Measurements from ENCODE around the gene TEX53. TPM values are rescaled to one million over a fixed set of nuclear protein-coding genes. Genes with fewer than 3 reads are reported as not detected.

The TEX53 gene
- total RNA-seq, 1 donor from 2014 or later: not detected

DNA sequence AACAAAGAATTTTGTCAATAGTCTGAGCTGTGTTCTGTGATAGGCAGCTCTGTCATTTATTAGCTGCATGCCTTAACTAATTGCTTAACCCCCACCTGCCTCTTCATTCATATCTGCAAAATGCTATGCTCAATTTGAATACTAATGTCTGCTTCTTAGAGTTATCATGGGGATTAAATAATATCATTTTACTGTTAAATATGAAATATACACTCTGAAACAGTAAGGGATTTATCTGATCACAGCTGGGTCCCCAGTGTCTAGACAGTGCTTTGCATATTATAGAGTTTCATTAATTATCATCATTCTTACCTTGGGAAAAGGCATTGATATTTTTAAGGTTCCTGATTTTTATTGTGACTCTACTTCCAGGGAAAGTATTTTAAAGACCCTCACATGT, 12.4 kb upstream of the TEX53 start:
- H3K9me3 ChIP-seq (ENCODE audit: control insufficient read depth in 3 of 3, low read length in 3 of 3): no peaks in the 10 kb centered on the region
- no peaks in the 10 kb centered on the region for H3K4me1 ChIP-seq (ENCODE audit: control insufficient read depth in 3 of 3, insufficient read depth in 3 of 3, low read length in 3 of 3)
- H3K36me3 ChIP-seq (ENCODE audit: control insufficient read depth in 3 of 3, insufficient read depth in 3 of 3, low read length in 3 of 3): no peaks in the 10 kb centered on the region
- no peak overlapping the region for H3K27ac ChIP-seq (ENCODE audit: low read depth, low read length)
- H3K4me3 ChIP-seq (ENCODE audit: low read length in 3 of 3): no peak overlapping the region
- H3K27me3 ChIP-seq (ENCODE audit: control insufficient read depth in 3 of 3, insufficient read depth in 3 of 3, low read length in 3 of 3): peaks cover 0 to 6% (median 3%) of the 10 kb centered on the region in 3 donors
- H3K9ac ChIP-seq (ENCODE audit: low read depth in 1 of 3, low read length in 3 of 3): no peak overlapping the region

DNA sequence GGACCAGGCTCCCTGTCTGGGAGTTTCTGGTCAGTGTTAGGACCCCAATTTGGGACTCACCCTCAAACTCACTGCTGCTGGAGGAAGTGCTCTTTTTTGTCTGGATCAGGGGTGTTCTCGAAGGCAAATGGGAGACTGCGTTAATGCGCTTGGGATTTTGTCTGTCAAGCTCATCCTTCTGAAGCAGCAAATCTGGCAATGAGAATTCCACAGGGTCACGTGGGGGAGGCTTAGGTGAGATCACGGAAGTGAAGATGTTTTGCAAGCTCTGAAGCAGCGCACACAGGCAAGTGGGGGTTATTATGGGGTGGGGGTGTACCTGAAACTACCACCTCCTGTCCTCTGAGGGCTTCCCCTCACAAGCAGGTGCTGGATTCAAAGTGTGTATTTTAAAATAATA, 10.5 kb upstream of the TEX53 start:
- Histone ChIP-seq H3K4me3 (ENCODE audit: low read length in 3 of 3) (no peak overlapping the region), H3K9ac (ENCODE audit: low read depth in 1 of 3, low read length in 3 of 3) (no peak overlapping the region), H3K27me3 (ENCODE audit: control insufficient read depth in 3 of 3, insufficient read depth in 3 of 3, low read length in 3 of 3) (peaks cover 0 to 6% (median 4%) of the 10 kb centered on the region in 3 donors), H3K9me3 (ENCODE audit: control insufficient read depth in 3 of 3, low read length in 3 of 3) (no peaks in the 10 kb centered on the region), H3K4me1 (ENCODE audit: control insufficient read depth in 3 of 3, insufficient read depth in 3 of 3, low read length in 3 of 3) (no peaks in the 10 kb centered on the region), H3K27ac (ENCODE audit: low read depth, low read length) (no peak overlapping the region), H3K36me3 (ENCODE audit: control insufficient read depth in 3 of 3, insufficient read depth in 3 of 3, low read length in 3 of 3) (no peaks in the 10 kb centered on the region)

DNA sequence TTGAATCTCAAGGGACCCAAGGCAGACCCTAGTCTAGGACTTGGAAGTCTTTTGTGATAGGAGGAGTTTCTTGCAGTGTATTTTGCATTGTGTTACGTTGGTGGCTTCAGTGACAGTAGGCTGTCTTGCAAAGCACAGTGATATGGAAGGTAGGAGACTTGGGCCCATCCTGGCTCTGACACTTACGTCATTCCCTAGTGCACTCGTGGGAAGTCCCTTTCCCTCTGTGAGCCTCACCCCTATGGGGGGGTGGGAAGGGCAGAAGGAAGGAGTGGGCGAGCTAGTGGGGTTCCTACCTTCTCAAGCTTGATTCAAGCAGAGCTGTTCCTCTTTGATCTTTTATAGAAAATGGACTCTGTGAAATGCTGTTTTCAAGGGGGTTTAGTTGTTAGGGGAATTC, 9.2 kb upstream of the TEX53 start:
- no peaks in the 10 kb centered on the region for H3K36me3 ChIP-seq (ENCODE audit: control insufficient read depth in 3 of 3, insufficient read depth in 3 of 3, low read length in 3 of 3)
- no peak overlapping the region for H3K9ac ChIP-seq (ENCODE audit: low read depth in 1 of 3, low read length in 3 of 3)
- H3K27ac ChIP-seq (ENCODE audit: low read depth, low read length): no peak overlapping the region
- peaks cover 0 to 15% (median 8%) of the 10 kb centered on the region in 3 donors for H3K27me3 ChIP-seq (ENCODE audit: control insufficient read depth in 3 of 3, insufficient read depth in 3 of 3, low read length in 3 of 3)
- no peaks in the 10 kb centered on the region for H3K4me1 ChIP-seq (ENCODE audit: control insufficient read depth in 3 of 3, insufficient read depth in 3 of 3, low read length in 3 of 3)
- H3K9me3 ChIP-seq (ENCODE audit: control insufficient read depth in 3 of 3, low read length in 3 of 3): no peaks in the 10 kb centered on the region
- H3K4me3 ChIP-seq (ENCODE audit: low read length in 3 of 3): no peak overlapping the region

DNA sequence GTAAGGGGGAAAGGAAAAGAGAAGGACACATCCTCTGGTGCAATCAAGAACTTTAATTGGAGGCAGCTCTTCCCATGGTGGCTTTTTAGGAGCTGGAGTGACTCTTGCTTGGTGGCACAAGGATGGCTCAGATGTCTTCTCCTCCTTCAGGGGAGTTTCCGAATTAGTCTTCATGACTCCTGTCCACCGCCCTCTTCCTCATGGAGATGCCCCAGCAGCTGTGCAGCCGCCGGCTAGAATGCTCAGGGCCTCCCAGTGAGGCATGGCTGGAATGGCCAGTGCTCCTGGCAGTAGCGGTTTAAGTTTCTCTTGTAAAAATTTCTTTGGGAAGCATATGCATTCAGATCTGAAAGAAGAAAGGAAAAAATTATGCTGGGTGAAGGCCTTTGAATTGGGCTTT, 8.8 kb upstream of the TEX53 start:
- no peak overlapping the region for H3K9ac ChIP-seq (ENCODE audit: low read depth in 1 of 3, low read length in 3 of 3)
- no peak overlapping the region for H3K27ac ChIP-seq (ENCODE audit: low read depth, low read length)
- H3K4me1 ChIP-seq (ENCODE audit: control insufficient read depth in 3 of 3, insufficient read depth in 3 of 3, low read length in 3 of 3): no peaks in the 10 kb centered on the region
- peaks cover 0 to 15% (median 8%) of the 10 kb centered on the region in 3 donors for H3K27me3 ChIP-seq (ENCODE audit: control insufficient read depth in 3 of 3, insufficient read depth in 3 of 3, low read length in 3 of 3)
- H3K4me3 ChIP-seq (ENCODE audit: low read length in 3 of 3): no peak overlapping the region
- H3K36me3 ChIP-seq (ENCODE audit: control insufficient read depth in 3 of 3, insufficient read depth in 3 of 3, low read length in 3 of 3): no peaks in the 10 kb centered on the region
- H3K9me3 ChIP-seq (ENCODE audit: control insufficient read depth in 3 of 3, low read length in 3 of 3): no peaks in the 10 kb centered on the region

DNA sequence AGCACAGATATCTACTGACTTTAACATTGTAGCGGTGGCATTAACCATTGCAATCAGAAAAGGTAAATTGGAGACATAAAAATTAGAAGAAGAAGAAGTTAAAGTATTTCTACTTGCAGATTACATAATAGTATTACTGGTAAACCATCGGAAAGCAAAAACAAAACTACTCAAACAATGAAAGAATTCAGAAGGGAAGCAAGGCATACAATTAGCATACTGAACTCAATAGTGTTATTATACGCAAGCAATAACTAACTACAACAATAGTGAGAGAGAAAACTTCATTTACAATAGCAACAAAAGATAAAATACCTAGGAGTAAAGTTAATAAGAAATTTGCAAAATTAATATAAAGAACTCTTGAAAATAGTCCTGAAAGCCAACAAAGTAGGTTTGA, 6.6 kb upstream of the TEX53 start:
- Histone ChIP-seq H3K4me1 (ENCODE audit: control insufficient read depth in 3 of 3, insufficient read depth in 3 of 3, low read length in 3 of 3) (no peaks in the 10 kb centered on the region), H3K4me3 (ENCODE audit: low read length in 3 of 3) (no peak overlapping the region), H3K27me3 (ENCODE audit: control insufficient read depth in 3 of 3, insufficient read depth in 3 of 3, low read length in 3 of 3) (peaks cover 0 to 15% (median 11%) of the 10 kb centered on the region in 3 donors)

DNA sequence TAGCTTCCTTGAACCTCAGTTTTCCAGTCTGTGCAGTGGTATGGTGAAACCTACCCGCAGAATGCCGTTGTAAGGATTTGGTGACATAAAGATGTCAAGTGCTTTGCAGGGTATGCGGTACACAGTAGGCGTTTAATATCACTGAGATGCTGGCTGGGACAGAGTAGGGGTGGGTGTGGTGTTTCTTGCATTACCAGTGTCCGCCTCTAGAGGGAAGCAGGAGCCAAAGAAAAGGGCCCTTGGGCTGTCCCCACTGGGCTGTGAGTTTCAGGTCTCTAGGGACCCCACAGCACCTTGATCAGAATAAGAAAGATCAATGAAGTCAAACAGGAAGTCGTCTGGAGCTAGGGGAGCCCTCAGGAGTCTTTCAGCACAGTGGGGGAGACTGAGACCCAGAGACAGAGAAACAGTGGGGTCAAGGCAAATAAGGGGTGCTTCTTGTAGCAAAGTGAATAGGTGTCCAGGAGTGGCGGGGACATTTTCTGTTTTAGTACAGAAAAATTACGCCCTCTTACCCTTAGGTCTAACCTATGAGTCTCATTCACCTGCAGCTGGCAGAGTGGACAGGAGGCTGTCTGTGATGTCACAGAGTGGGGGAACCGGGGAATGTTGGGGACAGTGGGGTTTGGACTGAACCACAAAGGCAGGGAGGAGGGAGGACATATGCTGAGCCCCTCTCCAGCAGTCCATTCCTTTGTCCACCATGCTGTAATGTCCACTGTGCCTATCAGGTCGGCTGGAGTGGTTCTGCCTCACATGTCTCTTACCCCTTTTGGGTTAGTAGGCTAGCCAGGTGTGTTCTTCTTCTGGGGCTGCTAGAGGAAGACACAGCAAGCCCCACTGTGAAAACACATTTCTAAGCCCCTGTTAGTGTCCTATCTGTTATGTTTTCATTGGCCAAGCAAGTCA, 4.7 kb upstream of the TEX53 start:
- H3K9me3 ChIP-seq (ENCODE audit: control insufficient read depth in 3 of 3, low read length in 3 of 3): no peaks in the 10 kb centered on the region
- H3K4me3 ChIP-seq (ENCODE audit: low read length in 3 of 3): no peak overlapping the region
- H3K27ac ChIP-seq (ENCODE audit: low read depth, low read length): no peak overlapping the region
- H3K27me3 ChIP-seq (ENCODE audit: control insufficient read depth in 3 of 3, insufficient read depth in 3 of 3, low read length in 3 of 3): peaks cover 0 to 15% (median 8%) of the 10 kb centered on the region in 3 donors
- H3K4me1 ChIP-seq (ENCODE audit: control insufficient read depth in 3 of 3, insufficient read depth in 3 of 3, low read length in 3 of 3): no peaks in the 10 kb centered on the region
- H3K9ac ChIP-seq (ENCODE audit: low read depth in 1 of 3, low read length in 3 of 3): no peak overlapping the region
- H3K36me3 ChIP-seq (ENCODE audit: control insufficient read depth in 3 of 3, insufficient read depth in 3 of 3, low read length in 3 of 3): no peaks in the 10 kb centered on the region

More for the DNA sequence above, 6.6 kb upstream of the TEX53 start:
- H3K9me3 ChIP-seq (ENCODE audit: control insufficient read depth in 3 of 3, low read length in 3 of 3): no peaks in the 10 kb centered on the region
- H3K36me3 ChIP-seq (ENCODE audit: control insufficient read depth in 3 of 3, insufficient read depth in 3 of 3, low read length in 3 of 3): no peaks in the 10 kb centered on the region
- no peak overlapping the region for H3K9ac ChIP-seq (ENCODE audit: low read depth in 1 of 3, low read length in 3 of 3)
- no peak overlapping the region for H3K27ac ChIP-seq (ENCODE audit: low read depth, low read length)

DNA sequence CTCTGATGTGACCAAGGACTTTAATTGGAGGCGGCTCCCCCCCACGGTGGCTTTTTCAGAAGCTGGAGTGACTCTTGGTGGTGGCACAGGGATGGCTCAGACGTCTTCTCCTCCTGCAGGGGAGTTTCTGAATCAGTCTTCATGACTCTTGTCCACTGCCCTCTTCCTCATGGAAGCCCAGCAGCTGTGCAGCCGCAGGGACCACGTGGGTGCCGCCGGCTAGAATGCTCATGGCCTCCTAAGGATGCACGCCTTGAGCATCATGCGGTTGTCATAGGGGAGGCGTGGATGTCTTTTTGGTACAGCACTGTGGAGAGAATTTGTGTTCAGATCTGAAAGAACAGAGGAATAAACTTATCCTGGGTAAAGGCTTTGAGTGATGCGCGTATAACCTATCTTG, 1.3 kb downstream of the TEX53 start:
- Histone ChIP-seq H3K9ac (ENCODE audit: low read depth in 1 of 3, low read length in 3 of 3) (no peak overlapping the region), H3K36me3 (ENCODE audit: control insufficient read depth in 3 of 3, insufficient read depth in 3 of 3, low read length in 3 of 3) (no peaks in the 10 kb centered on the region), H3K9me3 (ENCODE audit: control insufficient read depth in 3 of 3, low read length in 3 of 3) (no peaks in the 10 kb centered on the region), H3K27ac (ENCODE audit: low read depth, low read length) (no peak overlapping the region), H3K27me3 (ENCODE audit: control insufficient read depth in 3 of 3, insufficient read depth in 3 of 3, low read length in 3 of 3) (peaks cover 0 to 1% (median 0%) of the 10 kb centered on the region in 3 donors), H3K4me1 (ENCODE audit: control insufficient read depth in 3 of 3, insufficient read depth in 3 of 3, low read length in 3 of 3) (peaks cover 0 to 3% (median 0%) of the 10 kb centered on the region in 3 donors), H3K4me3 (ENCODE audit: low read length in 3 of 3) (no peak overlapping the region)

DNA sequence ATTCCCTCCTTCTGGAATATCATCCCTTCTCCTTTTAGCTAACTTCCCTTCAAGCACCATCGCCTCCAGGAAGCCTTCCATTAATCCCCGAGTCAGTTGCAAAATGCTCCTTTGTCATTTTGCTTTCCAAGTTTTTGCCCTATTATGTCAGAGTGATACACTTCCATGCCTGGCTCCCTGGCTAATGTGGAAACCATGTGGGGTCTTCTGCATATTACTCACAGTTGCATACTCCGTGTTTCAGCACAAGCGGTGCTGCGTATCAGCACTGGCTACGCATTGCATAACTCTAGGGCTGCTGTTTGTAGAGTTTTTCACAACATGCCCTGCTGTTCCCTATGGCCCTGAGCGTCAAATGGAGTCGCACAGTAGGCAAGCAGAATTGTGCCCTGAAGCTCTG, 1.9 kb downstream of the TEX53 start:
- Histone ChIP-seq H3K27ac (ENCODE audit: low read depth, low read length) (no peak overlapping the region), H3K27me3 (ENCODE audit: control insufficient read depth in 3 of 3, insufficient read depth in 3 of 3, low read length in 3 of 3) (no peaks in the 10 kb centered on the region), H3K4me1 (ENCODE audit: control insufficient read depth in 3 of 3, insufficient read depth in 3 of 3, low read length in 3 of 3) (peaks cover 0 to 3% (median 0%) of the 10 kb centered on the region in 3 donors), H3K4me3 (ENCODE audit: low read length in 3 of 3) (no peak overlapping the region), H3K9me3 (ENCODE audit: control insufficient read depth in 3 of 3, low read length in 3 of 3) (no peaks in the 10 kb centered on the region), H3K9ac (ENCODE audit: low read depth in 1 of 3, low read length in 3 of 3) (no peak overlapping the region), H3K36me3 (ENCODE audit: control insufficient read depth in 3 of 3, insufficient read depth in 3 of 3, low read length in 3 of 3) (no peaks in the 10 kb centered on the region)

DNA sequence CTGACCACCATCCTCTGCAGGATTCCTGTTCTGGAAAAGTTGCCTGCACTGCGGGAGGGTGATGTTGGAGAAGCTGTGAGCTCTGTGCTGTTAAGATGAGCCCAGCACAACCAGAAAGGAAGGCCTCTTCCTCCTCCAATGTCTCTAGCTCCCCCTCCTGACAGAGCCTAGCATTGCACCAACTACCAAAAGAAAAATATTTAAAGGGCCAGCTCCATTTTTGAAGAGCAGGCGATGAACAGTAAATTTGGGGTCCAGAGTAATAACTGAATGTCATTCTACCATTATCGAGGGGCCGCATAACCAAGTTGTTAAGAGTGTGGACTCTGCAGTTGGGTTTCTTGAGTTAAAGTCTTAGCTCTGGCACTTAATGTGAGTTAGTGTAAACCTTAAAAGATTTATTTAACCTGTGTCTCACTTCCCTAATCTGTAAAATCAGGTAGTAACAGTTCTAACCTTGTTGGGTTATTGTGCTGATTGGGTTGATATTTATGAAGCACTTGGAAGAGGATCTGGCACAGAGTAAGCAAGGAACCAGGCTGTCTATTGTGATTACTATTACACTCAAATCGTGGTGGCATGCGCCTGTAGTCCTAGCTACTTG, 3.9 kb downstream of the TEX53 start:
- H3K27ac ChIP-seq (ENCODE audit: low read depth, low read length): no peak overlapping the region
- no peaks in the 10 kb centered on the region for H3K27me3 ChIP-seq (ENCODE audit: control insufficient read depth in 3 of 3, insufficient read depth in 3 of 3, low read length in 3 of 3)
- no peaks in the 10 kb centered on the region for H3K9me3 ChIP-seq (ENCODE audit: control insufficient read depth in 3 of 3, low read length in 3 of 3)
- H3K36me3 ChIP-seq (ENCODE audit: control insufficient read depth in 3 of 3, insufficient read depth in 3 of 3, low read length in 3 of 3): no peaks in the 10 kb centered on the region
- peaks cover 0 to 3% (median 0%) of the 10 kb centered on the region in 3 donors for H3K4me1 ChIP-seq (ENCODE audit: control insufficient read depth in 3 of 3, insufficient read depth in 3 of 3, low read length in 3 of 3)
- no peak overlapping the region for H3K9ac ChIP-seq (ENCODE audit: low read depth in 1 of 3, low read length in 3 of 3)
- H3K4me3 ChIP-seq (ENCODE audit: low read length in 3 of 3): no peak overlapping the region

Measured in skeletal muscle tissue (tissue), 4 donors.